ENCODE measurements around the gene CMTM3. TPM values are rescaled to one million over a fixed set of nuclear protein-coding genes. Genes with fewer than 3 reads are reported as not detected.

Gene CMTM3
- 10 to 100 TPM; 15.7 to 24.9 (median 19.3) TPM for total RNA-seq

- WGBS, 2 donors (ENCODE audit: low coverage in 1 of 2) = 0% methylated on average over 1 of the region's 96 CpGs; no CpG with 5 or more reads in 1 of the 2 donors
- H3K27me3 ChIP-seq = peaks cover 50% of the 10 kb centered on the region
- TF ChIP-seq, protein P1, sequence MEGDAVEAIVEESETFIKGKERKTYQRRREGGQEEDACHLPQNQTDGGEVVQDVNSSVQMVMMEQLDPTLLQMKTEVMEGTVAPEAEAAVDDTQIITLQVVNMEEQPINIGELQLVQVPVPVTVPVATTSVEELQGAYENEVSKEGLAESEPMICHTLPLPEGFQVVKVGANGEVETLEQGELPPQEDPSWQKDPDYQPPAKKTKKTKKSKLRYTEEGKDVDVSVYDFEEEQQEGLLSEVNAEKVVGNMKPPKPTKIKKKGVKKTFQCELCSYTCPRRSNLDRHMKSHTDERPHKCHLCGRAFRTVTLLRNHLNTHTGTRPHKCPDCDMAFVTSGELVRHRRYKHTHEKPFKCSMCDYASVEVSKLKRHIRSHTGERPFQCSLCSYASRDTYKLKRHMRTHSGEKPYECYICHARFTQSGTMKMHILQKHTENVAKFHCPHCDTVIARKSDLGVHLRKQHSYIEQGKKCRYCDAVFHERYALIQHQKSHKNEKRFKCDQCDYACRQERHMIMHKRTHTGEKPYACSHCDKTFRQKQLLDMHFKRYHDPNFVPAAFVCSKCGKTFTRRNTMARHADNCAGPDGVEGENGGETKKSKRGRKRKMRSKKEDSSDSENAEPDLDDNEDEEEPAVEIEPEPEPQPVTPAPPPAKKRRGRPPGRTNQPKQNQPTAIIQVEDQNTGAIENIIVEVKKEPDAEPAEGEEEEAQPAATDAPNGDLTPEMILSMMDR (IDR thresholded peaks at IDR 0.05) = peak in 3 of 4 experiments; percentile 77 to 88 (median 80)
- TF ChIP-seq EP300 (IDR thresholded peaks at IDR 0.05) = no peak
- no peak for TF ChIP-seq POLR2AphosphoS5 (IDR thresholded peaks at IDR 0.05)
- no peak for TF ChIP-seq POLR2A (IDR thresholded peaks at IDR 0.05)
Observed at GRCh38 chr16:66604376-66605176, at the start of gene CMTM3. Gene CMTM3 (plus strand): TSS chr16:66604704. CDS start chr16:66604806, 102 bp downstream.

GRCh38 chr16:66560107-66560506, 44.4 kb upstream of the CMTM3 start:
- no peaks in the 10 kb centered on the region for H3K9me3 ChIP-seq
- peaks cover 0 to 33% of the 10 kb centered on the region in 2 donors for H3K36me3 ChIP-seq
- ATAC-seq = no peak
- H3K4me1 ChIP-seq = peaks cover 0 to 10% (median 0%) of the 10 kb centered on the region in 3 donors
- no peak for TF ChIP-seq EP300 (IDR thresholded peaks at IDR 0.05)
- no peak for TF ChIP-seq POLR2A (IDR thresholded peaks at IDR 0.05)
- TF ChIP-seq, protein P1 (IDR thresholded peaks at IDR 0.05) = no peak
- TF ChIP-seq POLR2AphosphoS5 (IDR thresholded peaks at IDR 0.05) = no peak
- no peak overlapping the region for H3K4me3 ChIP-seq
- H3K27me3 ChIP-seq = no peaks in the 10 kb centered on the region
- 67 to 90% methylated on average over 1 of the region's 1 CpG for WGBS, 2 donors (ENCODE audit: low coverage in 1 of 2)
- H3K27ac ChIP-seq = no peak overlapping the region

More at GRCh38 chr16:66604376-66605176, at the start of gene CMTM3:
- H3K9me3 ChIP-seq = no peaks in the 10 kb centered on the region
- H3K4me1 ChIP-seq = peaks cover 0 to 56% (median 17%) of the 10 kb centered on the region in 3 donors
- H3K27ac ChIP-seq = peak within 1 kb of the TSS; percentile 1 to 91 (median 86)
- ATAC-seq = peak; percentile 72
- peaks cover 0 to 7% of the 10 kb centered on the region in 2 donors for H3K36me3 ChIP-seq
- peak within 1 kb of the TSS; percentile 30 to 79 for H3K4me3 ChIP-seq

GRCh38 chr16:66561381-66562080, 43.0 kb upstream of the CMTM3 start:
- ATAC-seq = no peak
- Histone ChIP-seq H3K27ac (no peak overlapping the region), H3K36me3 (peaks cover 0 to 47% of the 10 kb centered on the region in 2 donors), H3K4me1 (peaks cover 0 to 2% (median 0%) of the 10 kb centered on the region in 3 donors), H3K27me3 (no peaks in the 10 kb centered on the region), H3K9me3 (no peaks in the 10 kb centered on the region), H3K4me3 (no peak overlapping the region)
- WGBS, 2 donors (ENCODE audit: low coverage in 1 of 2) = 93 to 100% methylated on average over 2 to 3 of the region's 3 CpGs
- TF ChIP-seq EP300 (IDR thresholded peaks at IDR 0.05) (no peak), POLR2A (IDR thresholded peaks at IDR 0.05) (no peak), POLR2AphosphoS5 (IDR thresholded peaks at IDR 0.05) (no peak)
- TF ChIP-seq, protein P1 (IDR thresholded peaks at IDR 0.05) = no peak

GRCh38 chr16:66562409-66562808, 42.1 kb upstream of the CMTM3 start:
- Histone ChIP-seq H3K36me3 (peaks cover 0 to 51% of the 10 kb centered on the region in 2 donors), H3K9me3 (no peaks in the 10 kb centered on the region), H3K27me3 (no peaks in the 10 kb centered on the region), H3K4me3 (no peak overlapping the region), H3K27ac (no peak overlapping the region), H3K4me1 (no peaks in the 10 kb centered on the region)
- no peak for ATAC-seq
- 67 to 90% methylated on average over 1 of the region's 1 CpG for WGBS, 2 donors (ENCODE audit: low coverage in 1 of 2)
- no peak for TF ChIP-seq POLR2AphosphoS5 (IDR thresholded peaks at IDR 0.05)
- TF ChIP-seq, protein P1 (IDR thresholded peaks at IDR 0.05) = peak in 1 of 4 experiments; percentile 8
- TF ChIP-seq EP300 (IDR thresholded peaks at IDR 0.05) = no peak
- TF ChIP-seq POLR2A (IDR thresholded peaks at IDR 0.05) = no peak
